ENCODE measurements around the gene SERPINA4.

The SERPINA4 gene

GRCh38 chr14:94617366-94617941, 56.2 kb downstream of the SERPINA4 start:
- DNase-seq: no peak

- no peak for DNase-seq
Observed at GRCh38 chr14:94617988-94618822, 57.0 kb downstream of the SERPINA4 start.

DNA sequence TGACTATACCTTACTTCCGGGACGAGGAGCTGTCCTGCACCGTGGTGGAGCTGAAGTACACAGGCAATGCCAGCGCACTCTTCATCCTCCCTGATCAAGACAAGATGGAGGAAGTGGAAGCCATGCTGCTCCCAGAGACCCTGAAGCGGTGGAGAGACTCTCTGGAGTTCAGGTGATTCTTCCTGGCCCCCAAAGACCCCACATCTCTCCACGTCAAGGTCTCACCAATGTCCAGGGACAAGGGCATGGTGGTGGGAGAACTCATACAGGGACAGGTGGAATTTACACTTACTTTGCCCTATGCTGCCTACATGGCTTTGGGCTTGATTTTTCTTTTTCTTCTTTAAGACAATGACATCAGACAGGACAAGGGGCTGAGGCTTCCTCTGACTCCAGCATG, 58.1 kb downstream of the SERPINA4 start:
- no peak for DNase-seq

Data from right kidney (tissue), 1 donor.